Measurements from ENCODE around the gene ADRM1. TPM values are rescaled to one million over a fixed set of nuclear protein-coding genes. Genes with fewer than 3 reads are reported as not detected.

Gene ADRM1
- total RNA-seq, 1 donor from 2014 or later = 125 TPM

GRCh38 chr20:62306414-62307187 is 3.8 kb downstream of the ADRM1 start:
- Histone ChIP-seq H3K4me2 (ENCODE audit: low read length) (no peak overlapping the region), H3K4me1 (ENCODE audit: insufficient read depth, low read length) (peaks cover 19% of the 10 kb centered on the region), H4K20me1 (ENCODE audit: insufficient read depth, low read length) (peaks cover 58% of the 10 kb centered on the region), H3K27ac (ENCODE audit: low read depth, low read length) (no peak overlapping the region), H3K9me3 (ENCODE audit: insufficient read depth, low read depth, low read length) (no peaks in the 10 kb centered on the region), H3K36me3 (ENCODE audit: insufficient read depth, low read length) (peaks cover 14% of the 10 kb centered on the region), H2AFZ (ENCODE audit: low read depth, low read length) (no peak overlapping the region), H3K9ac (ENCODE audit: low read length) (no peak overlapping the region), H3K4me3 (ENCODE audit: insufficient read depth, low read depth, low read length) (no peak overlapping the region), H3K27me3 (ENCODE audit: insufficient read depth, low read length) (no peaks in the 10 kb centered on the region), H3K79me2 (ENCODE audit: insufficient read depth, low read length) (peaks cover 48% of the 10 kb centered on the region)
- FAIRE-seq = no peak
- Mint-ChIP-seq H3K4me1 (ENCODE audit: low read depth, unreplicated experiment) (peaks cover 7% of the 10 kb centered on the region), H3K27me3 (ENCODE audit: low read depth, unreplicated experiment) (no peaks in the 10 kb centered on the region), H3K4me3 (ENCODE audit: unreplicated experiment) (no peak overlapping the region), H3K27ac (ENCODE audit: unreplicated experiment) (no peak overlapping the region), H3K36me3 (ENCODE audit: low read depth, unreplicated experiment) (peaks cover 6% of the 10 kb centered on the region), H3K9me3 (ENCODE audit: unreplicated experiment) (no peaks in the 10 kb centered on the region)
- no peak for DNase-seq (ENCODE audit: low read depth)
- TF ChIP-seq EZH2 (IDR thresholded peaks at IDR 0.05; ENCODE audit: insufficient read depth, low read length) = no peak
- TF ChIP-seq, protein P1, sequence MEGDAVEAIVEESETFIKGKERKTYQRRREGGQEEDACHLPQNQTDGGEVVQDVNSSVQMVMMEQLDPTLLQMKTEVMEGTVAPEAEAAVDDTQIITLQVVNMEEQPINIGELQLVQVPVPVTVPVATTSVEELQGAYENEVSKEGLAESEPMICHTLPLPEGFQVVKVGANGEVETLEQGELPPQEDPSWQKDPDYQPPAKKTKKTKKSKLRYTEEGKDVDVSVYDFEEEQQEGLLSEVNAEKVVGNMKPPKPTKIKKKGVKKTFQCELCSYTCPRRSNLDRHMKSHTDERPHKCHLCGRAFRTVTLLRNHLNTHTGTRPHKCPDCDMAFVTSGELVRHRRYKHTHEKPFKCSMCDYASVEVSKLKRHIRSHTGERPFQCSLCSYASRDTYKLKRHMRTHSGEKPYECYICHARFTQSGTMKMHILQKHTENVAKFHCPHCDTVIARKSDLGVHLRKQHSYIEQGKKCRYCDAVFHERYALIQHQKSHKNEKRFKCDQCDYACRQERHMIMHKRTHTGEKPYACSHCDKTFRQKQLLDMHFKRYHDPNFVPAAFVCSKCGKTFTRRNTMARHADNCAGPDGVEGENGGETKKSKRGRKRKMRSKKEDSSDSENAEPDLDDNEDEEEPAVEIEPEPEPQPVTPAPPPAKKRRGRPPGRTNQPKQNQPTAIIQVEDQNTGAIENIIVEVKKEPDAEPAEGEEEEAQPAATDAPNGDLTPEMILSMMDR (IDR thresholded peaks at IDR 0.05; ENCODE audit: insufficient read depth, low read depth, low read length) = no peak

DNA sequence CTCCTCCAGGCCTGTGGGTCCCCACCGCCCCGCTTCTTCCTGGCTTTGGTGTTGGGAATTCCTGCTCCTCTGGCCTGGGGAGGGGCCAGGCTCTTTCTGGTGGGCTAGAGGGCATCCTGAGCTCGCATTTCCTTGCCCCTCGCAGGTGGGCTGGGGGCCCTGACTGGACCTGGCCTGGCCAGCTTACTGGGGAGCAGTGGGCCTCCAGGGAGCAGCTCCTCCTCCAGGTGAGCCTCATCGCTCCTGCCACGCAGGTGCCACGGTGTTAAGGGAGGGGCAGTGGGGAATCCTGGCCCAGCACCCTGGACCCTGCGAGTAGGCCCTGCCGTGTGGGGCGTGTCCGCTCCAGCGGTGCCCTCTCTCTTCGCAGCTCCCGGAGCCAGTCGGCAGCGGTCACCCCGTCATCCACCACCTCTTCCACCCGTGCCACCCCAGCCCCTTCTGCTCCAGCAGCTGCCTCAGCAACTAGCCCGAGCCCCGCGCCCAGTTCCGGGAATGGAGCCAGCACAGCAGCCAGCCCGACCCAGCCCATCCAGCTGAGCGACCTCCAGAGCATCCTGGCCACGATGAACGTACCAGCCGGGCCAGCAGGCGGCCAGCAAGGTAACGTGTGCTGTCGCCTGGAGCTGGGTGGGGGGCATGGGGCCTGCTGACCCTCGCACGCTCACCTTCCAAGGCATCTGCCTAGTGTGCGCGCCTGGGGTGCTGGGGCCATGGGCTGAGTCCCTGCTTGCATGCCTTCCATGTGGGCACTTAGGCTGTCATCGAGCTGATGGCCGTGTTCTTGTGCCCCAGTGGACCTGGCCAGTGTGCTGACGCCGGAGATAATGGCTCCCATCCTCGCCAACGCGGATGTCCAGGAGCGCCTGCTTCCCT is 4.7 kb downstream of the ADRM1 start:
- peaks cover 6% of the 10 kb centered on the region for H3K36me3 Mint-ChIP-seq (ENCODE audit: low read depth, unreplicated experiment)
- no peaks in the 10 kb centered on the region for H3K27me3 ChIP-seq (ENCODE audit: insufficient read depth, low read length)
- DNase-seq (ENCODE audit: low read depth) = no peak
- no peak for FAIRE-seq
- H3K79me2 ChIP-seq (ENCODE audit: insufficient read depth, low read length) = peaks cover 48% of the 10 kb centered on the region
- H3K9me3 ChIP-seq (ENCODE audit: insufficient read depth, low read depth, low read length) = no peaks in the 10 kb centered on the region
- H4K20me1 ChIP-seq (ENCODE audit: insufficient read depth, low read length) = peaks cover 58% of the 10 kb centered on the region
- no peak for TF ChIP-seq EZH2 (IDR thresholded peaks at IDR 0.05; ENCODE audit: insufficient read depth, low read length)
- TF ChIP-seq, protein P1 (IDR thresholded peaks at IDR 0.05; ENCODE audit: insufficient read depth, low read depth, low read length) = no peak
- no peak overlapping the region for H3K27ac ChIP-seq (ENCODE audit: low read depth, low read length)
- H2AFZ ChIP-seq (ENCODE audit: low read depth, low read length) = no peak overlapping the region
- no peak overlapping the region for H3K4me2 ChIP-seq (ENCODE audit: low read length)
- no peaks in the 10 kb centered on the region for H3K9me3 Mint-ChIP-seq (ENCODE audit: unreplicated experiment)
- H3K4me3 ChIP-seq (ENCODE audit: insufficient read depth, low read depth, low read length) = no peak overlapping the region
- H3K36me3 ChIP-seq (ENCODE audit: insufficient read depth, low read length) = peaks cover 14% of the 10 kb centered on the region
- H3K27ac Mint-ChIP-seq (ENCODE audit: unreplicated experiment) = no peak overlapping the region
- H3K4me1 Mint-ChIP-seq (ENCODE audit: low read depth, unreplicated experiment) = peaks cover 7% of the 10 kb centered on the region
- peaks cover 19% of the 10 kb centered on the region for H3K4me1 ChIP-seq (ENCODE audit: insufficient read depth, low read length)
- no peaks in the 10 kb centered on the region for H3K27me3 Mint-ChIP-seq (ENCODE audit: low read depth, unreplicated experiment)
- H3K9ac ChIP-seq (ENCODE audit: low read length) = no peak overlapping the region
- H3K4me3 Mint-ChIP-seq (ENCODE audit: unreplicated experiment) = no peak overlapping the region

Measured in astrocyte (in vitro differentiated cells and primary cell).